ENCODE data around the gene GRM4. TPM values are rescaled to one million over a fixed set of nuclear protein-coding genes. Genes with fewer than 3 reads are reported as not detected.

Gene GRM4
- total and polyA plus RNA-seq, 9 of the 15 experiments (the other 6 are each of a cell fraction or from before 2014, with no cell fraction given), result 0.18 TPM; not detected in 8

- no peak for TF ChIP-seq HMG20B (CRISPR knock-in tag; IDR thresholded peaks at IDR 0.05)
- TF ChIP-seq REST (IDR thresholded peaks at IDR 0.05; ENCODE audit: borderline replicate concordance), result peak; percentile 57; the same call in 1 of the 2 replicates
- TF ChIP-seq REST (CRISPR knock-in tag; IDR thresholded peaks at IDR 0.05; ENCODE audit: low read depth), result no peak
- no peak for TF ChIP-seq BRD9 (IDR thresholded peaks at IDR 0.05; ENCODE audit: low read depth, partially characterized antibody)
- TF ChIP-seq MTA2 (IDR thresholded peaks at IDR 0.05; ENCODE audit: low read depth), result no peak
- no peak; the same call in 1 of the 2 replicates for TF ChIP-seq XRCC5 (IDR thresholded peaks at IDR 0.05; ENCODE audit: low read depth, low read length)
- no peak for TF ChIP-seq CEBPB (tag; IDR thresholded peaks at IDR 0.05)
- no peak for TF ChIP-seq MTA3 (IDR thresholded peaks at IDR 0.05; ENCODE audit: borderline replicate concordance)
- TF ChIP-seq ERF (CRISPR knock-in tag; IDR thresholded peaks at IDR 0.05), result no peak
- peak; percentile 71; the same call in 1 of the 2 replicates for TF ChIP-seq STAG1 (CRISPR knock-in tag; IDR thresholded peaks at IDR 0.05; ENCODE audit: borderline replicate concordance)
- no peak for TF ChIP-seq ZSCAN32 (CRISPR knock-in tag; IDR thresholded peaks at IDR 0.05)
- TF ChIP-seq NR4A1 (CRISPR knock-in tag; IDR thresholded peaks at IDR 0.05), result no peak
- no peak for TF ChIP-seq NR4A1 (tag; IDR thresholded peaks at IDR 0.05)
- no peak for TF ChIP-seq GABPB2 (CRISPR knock-in tag; conservative IDR thresholded peaks at IDR 0.05)
- no peak for TF ChIP-seq KAT8 (IDR thresholded peaks at IDR 0.05; ENCODE audit: low read depth)
- no peak for TF ChIP-seq E2F4 (CRISPR knock-in tag; IDR thresholded peaks at IDR 0.05; ENCODE audit: low read depth)
- no peak for TF ChIP-seq ZNF79 (CRISPR knock-in tag; IDR thresholded peaks at IDR 0.05; ENCODE audit: low read depth)
- TF ChIP-seq TFAM (CRISPR knock-in tag; conservative IDR thresholded peaks at IDR 0.05), result no peak
- TF ChIP-seq NFATC3 (IDR thresholded peaks at IDR 0.05), result no peak
- TF ChIP-seq DEAF1 (CRISPR knock-in tag; IDR thresholded peaks at IDR 0.05), result no peak; the same call in 1 of the 2 replicates
Measured at GRCh38 chr6:34055223-34055933, 90.5 kb downstream of the GRM4 start (continued).
